HepG2 (cell line): ENCODE measurements around the gene OPN5. TPM values are rescaled to one million over a fixed set of nuclear protein-coding genes. Genes with fewer than 3 reads are reported as not detected.

Experiments
- ATAC-seq: fragments of 200-7000 bp; cut with Tn5 transposase; 3 replicates; pipeline ENCODE4 v1.9.1; 2020; ENCODE audit warnings: mild to moderate bottlenecking, moderate library complexity
- BruUV-seq: library from RNA; stranded (reverse); fragments of 400-500 nt; replicated peaks from 2 replicates; lab custom pipeline; 2021; lab: Mats Ljungman, UMichigan
- CTCF ChIA-PET: fragments of 300-600 bp; formaldehyde crosslinking; extraction: SDS; loops from one replicate; lab custom pipeline; 2021; ENCODE audit warnings: low total read pairs, inconsistent platforms, low intra/inter-chr PET ratio; lab: Yijun Ruan, JAX
- POLR2A ChIA-PET: fragments of 350-600 bp; sonication (Branson Sonifier 250); formaldehyde crosslinking; loops from one replicate; lab custom pipeline; 2020; ENCODE audit warnings: antibody characterized with exemption, inconsistent platforms; lab: Yijun Ruan, JAX
- DNase-seq: peaks from one replicate; pipeline ENCODE4 v3.0.0-alpha.2; 2015; ENCODE audit warnings: low spot score
- FAIRE-seq: peaks from 3 replicates; lab custom pipeline; 2011; peaks lifted over from hg19 to GRCh38; lab: Jason Lieb, UNC
- H2AFZ ChIP-seq: one replicate; pipeline ENCODE4 v1.6.1; 2011; ENCODE audit warnings: low read length, inconsistent platforms
- H3K27ac ChIP-seq: fragments of 300-600 bp; 3 replicates; pipeline ENCODE4 v1.8.0; 2011; ENCODE audit warnings: mixed run types, mild to moderate bottlenecking, mixed read lengths, low read length, inconsistent platforms; ENCODE audit not compliant: insufficient read depth; ENCODE audit errors: extremely low read length
- H3K27me3 ChIP-seq, 2 experiments: fragments of 200-600 bp in 1 of 2; 2 replicates in 1 of 2; 3 replicates in 1 of 2; pipeline versions ENCODE4 v1.6.0 to v1.8.0; 2011; ENCODE audit warnings: low read length in 2 of 2, mild to moderate bottlenecking in 2 of 2, moderate library complexity in 2 of 2, inconsistent platforms in 1 of 2; ENCODE audit not compliant: insufficient read depth in 2 of 2, control insufficient read depth in 1 of 2
- H3K36me3 ChIP-seq, 2 experiments: fragments of 200-600 bp in 1 of 2; replicated peaks in 1 of 2; 2 replicates in 1 of 2; 3 replicates in 1 of 2; pipeline versions ENCODE4 v1.5.1 to v1.8.0; 2011; ENCODE audit warnings: low read length in 2 of 2, inconsistent platforms in 1 of 2; ENCODE audit not compliant: insufficient read depth in 2 of 2, control insufficient read depth in 1 of 2
- H3K4me1 ChIP-seq: 2 replicates; pipeline ENCODE4 v1.5.1; 2012; ENCODE audit warnings: low read length, inconsistent platforms; ENCODE audit not compliant: insufficient read depth
- H3K4me2 ChIP-seq: 2 replicates; pipeline ENCODE4 v1.6.0; 2011; ENCODE audit warnings: low read depth, low read length, inconsistent platforms
- H3K4me3 ChIP-seq, 3 experiments: fragments of 200-600 bp in 1 of 3; sonication (generic), shearing (Covaris generic) in 1 of 3; replicated peaks in 1 of 3; 2 replicates each; pipeline ENCODE4 v1.5.1; 2011 to 2016; ENCODE audit warnings: low read length in 3 of 3, inconsistent platforms in 2 of 3, low read depth in 2 of 3, mild to moderate bottlenecking in 2 of 3, control low read depth in 1 of 3, mixed read lengths in 1 of 3; ENCODE audit not compliant: insufficient read depth in 1 of 3
- H3K79me2 ChIP-seq: one replicate; pipeline ENCODE4 v1.6.1; 2011; ENCODE audit warnings: low read length, inconsistent platforms; ENCODE audit not compliant: insufficient read depth
- H3K9ac ChIP-seq: 2 replicates; pipeline ENCODE4 v1.6.0; 2011; ENCODE audit warnings: mild to moderate bottlenecking, low read depth, low read length, inconsistent platforms; ENCODE audit not compliant: insufficient read depth
- H3K9me3 ChIP-seq: 2 replicates; pipeline ENCODE4 v1.5.1; 2012; ENCODE audit warnings: mild to moderate bottlenecking, low read length
- H4K20me1 ChIP-seq: 2 replicates; pipeline ENCODE4 v1.6.0; 2011; ENCODE audit warnings: inconsistent platforms, mild to moderate bottlenecking, low read length, moderate library complexity; ENCODE audit not compliant: insufficient read depth
- AKAP8 ChIP-seq: sonication (generic); formaldehyde crosslinking; IDR thresholded peaks from 2 replicates; pipeline ENCODE4 v1.5.1; 2020; ENCODE audit warnings: mild to moderate bottlenecking, missing genetic modification reagents
- BHLHE40 ChIP-seq: IDR thresholded peaks from 2 replicates; pipeline ENCODE4 v1.6.1; 2011; ENCODE audit warnings: low read length, improper control_type of control experiment
- STAG1 ChIP-seq: sonication (generic); formaldehyde crosslinking; IDR thresholded peaks from 2 replicates; pipeline ENCODE4 v1.4.0; 2020; ENCODE audit warnings: missing genetic modification reagents
- ZNF17 ChIP-seq: sonication (generic); formaldehyde crosslinking; IDR thresholded peaks from 2 replicates; pipeline ENCODE4 v1.5.0; 2020; ENCODE audit warnings: mild to moderate bottlenecking, missing genetic modification reagents
- ZNF615 ChIP-seq: sonication (generic); formaldehyde crosslinking; IDR thresholded peaks from 2 replicates; pipeline ENCODE4 v1.5.0; 2020; ENCODE audit warnings: mild to moderate bottlenecking, missing genetic modification reagents, borderline replicate concordance
- WGBS: methylation state at CpG from one replicate; pipeline ENCODE4 v1.1.6; 2017; ENCODE audit warnings: low lambda C conversion rate; 5-methylcytosine and 5-hydroxymethylcytosine counted together
- in situ Hi-C: cut with HindIII; loops from 2 replicates; pipeline ENCODE4 v1.10.0; 2017; ENCODE audit warnings: low pct_unique_long_range_greater_than_20kb; ENCODE audit not compliant: extremely low pct_ligation_motif_present
- intact Hi-C: fragments of 100-400 bp; cut with micrococcal nuclease; formaldehyde crosslinking; loops from one replicate; pipeline ENCODE4 v1.10.0; 2022; ENCODE audit not compliant: unreplicated experiment
- polyA plus RNA-seq, 8 experiments: library from polyadenylated mRNA; depleted of rRNA in 3 of 8; stranded (reverse) in 7 of 8; unstranded in 1 of 8; fragments of >200 nt; fragmentation: Illumina TruSeq in 4 of 8; extraction: Trizol in 4 of 8; gene quantifications; 2 replicates each; pipeline versions ENCODE4 v1.2.1 to v1.2.3, GENCODE V29; 2011 to 2016; ENCODE audit warnings: low read depth in 4 of 8, missing spikeins in 1 of 8, mixed read lengths in 1 of 8; ENCODE audit not compliant: insufficient read depth in 1 of 8
- total RNA-seq, 5 experiments: library from RNA; depleted of rRNA; stranded (reverse); fragments of >200 nt; fragmentation: Illumina TruSeq; extraction: Trizol; gene quantifications; 2 replicates each; pipeline ENCODE4 v1.2.3, GENCODE V29; 2016; ENCODE audit warnings: low read depth in 1 of 5
- TF ChIP-seq, protein P1 (sequence below): sonication (generic); formaldehyde crosslinking; IDR thresholded peaks from 2 replicates; pipeline ENCODE4 v1.5.0; 2020; ENCODE audit warnings: mild to moderate bottlenecking, missing genetic modification reagents, moderate library complexity

Gene OPN5
- total and polyA plus RNA-seq, 2 of the 13 experiments (the other 11 are each of a cell fraction or from before 2014, with no cell fraction given): not detected

DNA sequence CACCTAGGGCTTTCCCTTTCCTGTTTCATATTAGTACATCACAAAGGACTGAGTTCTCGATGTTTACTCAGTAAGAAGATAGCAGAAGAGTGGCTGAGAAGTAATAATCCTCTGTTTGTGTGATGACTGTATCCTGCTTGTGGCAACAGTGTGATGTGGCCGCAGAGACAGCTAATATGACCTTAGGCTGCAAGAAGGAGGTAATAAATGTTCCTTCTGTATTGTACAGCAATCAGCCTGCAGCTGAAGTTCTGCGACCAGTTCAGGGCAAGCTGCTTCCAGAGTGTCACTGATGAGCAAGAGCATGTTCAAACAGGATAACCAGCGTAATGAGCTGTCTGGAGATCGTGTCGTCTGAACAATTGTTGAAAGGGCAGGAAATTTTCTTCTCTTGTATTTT is 70.9 kb downstream of the OPN5 start:
- no peak overlapping the region for H3K9ac ChIP-seq
- no peaks in the 10 kb centered on the region for H3K36me3 ChIP-seq
- DNase-seq (no peak), FAIRE-seq (no peak), ATAC-seq (peak; percentile 32; the same call in 2 of the 3 replicates)
- H3K9me3 ChIP-seq: no peaks in the 10 kb centered on the region
- no peaks in the 10 kb centered on the region for H4K20me1 ChIP-seq
- H3K4me3 ChIP-seq: no peak overlapping the region
- 4% methylated on average over 6 of the region's 6 CpGs for WGBS
- no peaks in the 10 kb centered on the region for H3K4me1 ChIP-seq
- H3K4me2 ChIP-seq: no peak overlapping the region
- ChIA-PET POLR2A (no interaction called here), CTCF (no interaction called here)
- in situ Hi-C loops (no loop called here), intact Hi-C loops (no loop called here)
- H3K27ac ChIP-seq: no peak overlapping the region
- no peak overlapping the region for H2AFZ ChIP-seq
- TF ChIP-seq AKAP8 (CRISPR knock-in tag): no peak
- TF ChIP-seq ZNF17 (CRISPR knock-in tag): 0 out of 2 replicates have a peak, but pooled peaks have one; percentile 5
- peaks cover 0 to 5% of the 10 kb centered on the region in 2 experiments; a peak in 1 of 5 replicates for H3K27me3 ChIP-seq
- BruUV-seq: no TSS peak
- no peaks in the 10 kb centered on the region for H3K79me2 ChIP-seq

GRCh38 chr6:47853766-47854165 is 71.9 kb downstream of the OPN5 start:
- no peaks in the 10 kb centered on the region for H3K79me2 ChIP-seq
- H3K27me3 ChIP-seq: peaks cover 0 to 3% of the 10 kb centered on the region in 2 experiments; a peak in 1 of 5 replicates
- no peaks in the 10 kb centered on the region for H3K4me1 ChIP-seq
- POLR2A ChIA-PET: no interaction called here
- WGBS: 21% methylated on average over 3 of the region's 3 CpGs
- no peak overlapping the region for H2AFZ ChIP-seq
- FAIRE-seq: no peak
- H3K4me3 ChIP-seq: no peak overlapping the region
- H3K36me3 ChIP-seq: no peaks in the 10 kb centered on the region
- no peak for DNase-seq
- no peak overlapping the region for H3K9ac ChIP-seq
- H4K20me1 ChIP-seq: no peaks in the 10 kb centered on the region
- in situ Hi-C loops: no loop called here
- peak; percentile 40; the same call in 2 of the 3 replicates for ATAC-seq
- TF ChIP-seq, protein P1, sequence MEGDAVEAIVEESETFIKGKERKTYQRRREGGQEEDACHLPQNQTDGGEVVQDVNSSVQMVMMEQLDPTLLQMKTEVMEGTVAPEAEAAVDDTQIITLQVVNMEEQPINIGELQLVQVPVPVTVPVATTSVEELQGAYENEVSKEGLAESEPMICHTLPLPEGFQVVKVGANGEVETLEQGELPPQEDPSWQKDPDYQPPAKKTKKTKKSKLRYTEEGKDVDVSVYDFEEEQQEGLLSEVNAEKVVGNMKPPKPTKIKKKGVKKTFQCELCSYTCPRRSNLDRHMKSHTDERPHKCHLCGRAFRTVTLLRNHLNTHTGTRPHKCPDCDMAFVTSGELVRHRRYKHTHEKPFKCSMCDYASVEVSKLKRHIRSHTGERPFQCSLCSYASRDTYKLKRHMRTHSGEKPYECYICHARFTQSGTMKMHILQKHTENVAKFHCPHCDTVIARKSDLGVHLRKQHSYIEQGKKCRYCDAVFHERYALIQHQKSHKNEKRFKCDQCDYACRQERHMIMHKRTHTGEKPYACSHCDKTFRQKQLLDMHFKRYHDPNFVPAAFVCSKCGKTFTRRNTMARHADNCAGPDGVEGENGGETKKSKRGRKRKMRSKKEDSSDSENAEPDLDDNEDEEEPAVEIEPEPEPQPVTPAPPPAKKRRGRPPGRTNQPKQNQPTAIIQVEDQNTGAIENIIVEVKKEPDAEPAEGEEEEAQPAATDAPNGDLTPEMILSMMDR (CRISPR knock-in tag): peak; percentile 12; the same call in 1 of the 2 replicates
- TF ChIP-seq BHLHE40 (no peak), STAG1 (peak; percentile 28), ZNF615 (CRISPR knock-in tag) (no peak)
- TF ChIP-seq, all 625 proteins: peak for 2
- H3K27ac ChIP-seq: no peak overlapping the region
- no peaks in the 10 kb centered on the region for H3K9me3 ChIP-seq
- CTCF ChIA-PET: no interaction called here
- no TSS peak for BruUV-seq
- no peak overlapping the region for H3K4me2 ChIP-seq
- intact Hi-C loops: no loop called here
